Body of pancreas (tissue), 4 donors: ENCODE data around the gene AQP6.

ENCODE experiments used
- CTCF ChIP-seq, 7 experiments: fragments of 450-650 bp in 4 of 7; fragments of 200-600 bp in 3 of 7; sonication (generic) in 3 of 7; IDR thresholded peaks; one replicate each; pipeline ENCODE4 v1.5.1; 2016 to 2019; ENCODE audit warnings: antibody characterized with exemption in 7 of 7
- POLR2A ChIP-seq, 3 donors: fragments of 450-650 bp; IDR thresholded peaks; one replicate each; pipeline ENCODE4 v1.6.1; 2016; ENCODE audit warnings: antibody characterized with exemption in 3 of 3, mild to moderate bottlenecking in 2 of 3

- no peak for TF ChIP-seq CTCF (IDR thresholded peaks at IDR 0.05)
- TF ChIP-seq POLR2A (IDR thresholded peaks at IDR 0.05): no peak
These were observed 44.9 kb downstream of the AQP6 start for GRCh38 chr12:50017641-50018040.
